ENCODE results near the gene TSC22D3. TPM values are rescaled to one million over a fixed set of nuclear protein-coding genes. Genes with fewer than 3 reads are reported as not detected.
A peak's percentile ranks its signal among the peaks of the same experiment; 100 is the strongest.

The TSC22D3 gene
- total and polyA plus RNA-seq, 2 experiments from 2014 or later = 455 to 647 TPM

GRCh38 chrX:107724653-107725052 is 50.9 kb downstream of the TSC22D3 start:
- Histone ChIP-seq H3K4me3 (no peak overlapping the region), H3K27me3 (no peaks in the 10 kb centered on the region), H3K4me1 (ENCODE audit: insufficient read depth) (peaks cover 87% of the 10 kb centered on the region), H2AFZ (no peak overlapping the region), H3K36me3 (replicated peaks; ENCODE audit: insufficient read depth, low read depth) (no peaks in the 10 kb centered on the region), H3K27ac (peak overlapping the region; percentile 78), H3K4me2 (no peak overlapping the region), H3K9me3 (ENCODE audit: low read depth) (no peaks in the 10 kb centered on the region), H4K20me1 (ENCODE audit: insufficient read depth, poor library complexity, severe bottlenecking) (no peaks in the 10 kb centered on the region), H3K79me2 (peaks cover 7% of the 10 kb centered on the region), H3K9me2 (replicated peaks; ENCODE audit: insufficient read depth) (no peaks in the 10 kb centered on the region)
- WGBS (ENCODE audit: low lambda C conversion rate, missing lambda C conversion rate) = 75% methylated on average over 3 of the region's 3 CpGs
- TF ChIP-seq CTCF (IDR thresholded peaks at IDR 0.05; ENCODE audit: poor library complexity) (no peak), EZH2phosphoT487 (IDR thresholded peaks at IDR 0.05; ENCODE audit: low read depth, severe bottlenecking, unreplicated experiment) (no peak), EZH2 (IDR thresholded peaks at IDR 0.05; ENCODE audit: borderline replicate concordance) (no peak)
- DNase-seq (ENCODE audit: low spot score) = no peak

GRCh38 chrX:107723511-107723910 is 52.1 kb downstream of the TSC22D3 start:
- no peak overlapping the region for H2AFZ ChIP-seq
- H3K4me1 ChIP-seq (ENCODE audit: insufficient read depth) = peaks cover 86% of the 10 kb centered on the region
- no peaks in the 10 kb centered on the region for H4K20me1 ChIP-seq (ENCODE audit: insufficient read depth, poor library complexity, severe bottlenecking)
- H3K79me2 ChIP-seq = peaks cover 7% of the 10 kb centered on the region
- no peak overlapping the region for H3K4me2 ChIP-seq
- no peaks in the 10 kb centered on the region for H3K9me3 ChIP-seq (ENCODE audit: low read depth)
- WGBS (ENCODE audit: low lambda C conversion rate, missing lambda C conversion rate) = 93% methylated on average over 4 of the region's 4 CpGs
- H3K27me3 ChIP-seq = no peaks in the 10 kb centered on the region
- H3K27ac ChIP-seq = peak overlapping the region; percentile 28
- no peaks in the 10 kb centered on the region for H3K36me3 ChIP-seq (replicated peaks; ENCODE audit: insufficient read depth, low read depth)
- no peak for DNase-seq (ENCODE audit: low spot score)
- no peak for TF ChIP-seq EZH2 (IDR thresholded peaks at IDR 0.05; ENCODE audit: borderline replicate concordance)
- no peak for TF ChIP-seq EZH2phosphoT487 (IDR thresholded peaks at IDR 0.05; ENCODE audit: low read depth, severe bottlenecking, unreplicated experiment)
- TF ChIP-seq CTCF (IDR thresholded peaks at IDR 0.05; ENCODE audit: poor library complexity) = no peak
- H3K9me2 ChIP-seq (replicated peaks; ENCODE audit: insufficient read depth) = no peaks in the 10 kb centered on the region
- no peak overlapping the region for H3K4me3 ChIP-seq

- H3K9me2 ChIP-seq (replicated peaks; ENCODE audit: insufficient read depth) = no peaks in the 10 kb centered on the region
- peaks cover 83% of the 10 kb centered on the region for H3K4me1 ChIP-seq (ENCODE audit: insufficient read depth)
- no peaks in the 10 kb centered on the region for H4K20me1 ChIP-seq (ENCODE audit: insufficient read depth, poor library complexity, severe bottlenecking)
- peaks cover 13% of the 10 kb centered on the region for H3K79me2 ChIP-seq
- H3K4me2 ChIP-seq = no peak overlapping the region
- peak overlapping the region; percentile 71 for H3K27ac ChIP-seq
- DNase-seq (ENCODE audit: low spot score) = no peak
- H3K27me3 ChIP-seq = no peaks in the 10 kb centered on the region
- no peak overlapping the region for H2AFZ ChIP-seq
- no peak overlapping the region for H3K4me3 ChIP-seq
- H3K36me3 ChIP-seq (replicated peaks; ENCODE audit: insufficient read depth, low read depth) = no peaks in the 10 kb centered on the region
- 73% methylated on average over 5 of the region's 5 CpGs for WGBS (ENCODE audit: low lambda C conversion rate, missing lambda C conversion rate)
- no peaks in the 10 kb centered on the region for H3K9me3 ChIP-seq (ENCODE audit: low read depth)
- no peak for TF ChIP-seq EZH2 (IDR thresholded peaks at IDR 0.05; ENCODE audit: borderline replicate concordance)
- TF ChIP-seq CTCF (IDR thresholded peaks at IDR 0.05; ENCODE audit: poor library complexity) = no peak
- no peak for TF ChIP-seq EZH2phosphoT487 (IDR thresholded peaks at IDR 0.05; ENCODE audit: low read depth, severe bottlenecking, unreplicated experiment)
Measured at GRCh38 chrX:107721966-107722707, 53.5 kb downstream of the TSC22D3 start.

Data from hepatocyte (in vitro differentiated cells).